ENCODE data around the gene FNTB. TPM values are rescaled to one million over a fixed set of nuclear protein-coding genes. Genes with fewer than 3 reads are reported as not detected.

The FNTB gene
- total RNA-seq, 1 experiment from 2014 or later = 28.1 TPM

GRCh38 chr14:65043893-65044595 is 57.3 kb downstream of the FNTB start:
- BruUV-seq (replicated peaks) = no TSS peak
- POLR2A ChIA-PET (ENCODE audit: unreplicated experiment) = no interaction called here
- ATAC-seq = no peak
- Histone ChIP-seq H3K27me3 (ENCODE audit: low read length) (no peaks in the 10 kb centered on the region), H3K79me2 (ENCODE audit: low read length) (no peaks in the 10 kb centered on the region), H3K4me2 (ENCODE audit: low read length) (no peak overlapping the region), H3K4me1 (ENCODE audit: insufficient read depth, low read length) (0 out of 2 replicates have a peak, but pooled peaks cover 5% of the 10 kb centered on the region), H3K9ac (ENCODE audit: low read length) (no peak overlapping the region), H3K4me3 (ENCODE audit: low read length) (no peak overlapping the region), H3K27ac (ENCODE audit: low read length) (no peak overlapping the region), H4K20me1 (ENCODE audit: low read length) (no peaks in the 10 kb centered on the region), H3F3A (ENCODE audit: low read length, unreplicated experiment) (no peaks in the 10 kb centered on the region), H3K9me2 (replicated peaks; ENCODE audit: low read length) (no peaks in the 10 kb centered on the region), H3K36me3 (ENCODE audit: low read depth, low read length) (peaks cover 13% of the 10 kb centered on the region; the same call in 1 of the 2 replicates), H2AFZ (ENCODE audit: low read length) (no peak overlapping the region), H3K9me3 (ENCODE audit: low read length) (no peaks in the 10 kb centered on the region)
- CTCF ChIA-PET = no interaction called here
- TF ChIP-seq, protein P1, sequence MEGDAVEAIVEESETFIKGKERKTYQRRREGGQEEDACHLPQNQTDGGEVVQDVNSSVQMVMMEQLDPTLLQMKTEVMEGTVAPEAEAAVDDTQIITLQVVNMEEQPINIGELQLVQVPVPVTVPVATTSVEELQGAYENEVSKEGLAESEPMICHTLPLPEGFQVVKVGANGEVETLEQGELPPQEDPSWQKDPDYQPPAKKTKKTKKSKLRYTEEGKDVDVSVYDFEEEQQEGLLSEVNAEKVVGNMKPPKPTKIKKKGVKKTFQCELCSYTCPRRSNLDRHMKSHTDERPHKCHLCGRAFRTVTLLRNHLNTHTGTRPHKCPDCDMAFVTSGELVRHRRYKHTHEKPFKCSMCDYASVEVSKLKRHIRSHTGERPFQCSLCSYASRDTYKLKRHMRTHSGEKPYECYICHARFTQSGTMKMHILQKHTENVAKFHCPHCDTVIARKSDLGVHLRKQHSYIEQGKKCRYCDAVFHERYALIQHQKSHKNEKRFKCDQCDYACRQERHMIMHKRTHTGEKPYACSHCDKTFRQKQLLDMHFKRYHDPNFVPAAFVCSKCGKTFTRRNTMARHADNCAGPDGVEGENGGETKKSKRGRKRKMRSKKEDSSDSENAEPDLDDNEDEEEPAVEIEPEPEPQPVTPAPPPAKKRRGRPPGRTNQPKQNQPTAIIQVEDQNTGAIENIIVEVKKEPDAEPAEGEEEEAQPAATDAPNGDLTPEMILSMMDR (conservative IDR thresholded peaks at IDR 0.05; ENCODE audit: low read depth, low read length) = no peak
- no peak for TF ChIP-seq EZH2phosphoT487 (IDR thresholded peaks at IDR 0.05; ENCODE audit: borderline replicate concordance, low read length)
- TF ChIP-seq EZH2 (IDR thresholded peaks at IDR 0.05; ENCODE audit: low read length, unreplicated experiment) = no peak
- no peak for DNase-seq
- intact Hi-C loops (cut with micrococcal nuclease) = no loop called here

DNA sequence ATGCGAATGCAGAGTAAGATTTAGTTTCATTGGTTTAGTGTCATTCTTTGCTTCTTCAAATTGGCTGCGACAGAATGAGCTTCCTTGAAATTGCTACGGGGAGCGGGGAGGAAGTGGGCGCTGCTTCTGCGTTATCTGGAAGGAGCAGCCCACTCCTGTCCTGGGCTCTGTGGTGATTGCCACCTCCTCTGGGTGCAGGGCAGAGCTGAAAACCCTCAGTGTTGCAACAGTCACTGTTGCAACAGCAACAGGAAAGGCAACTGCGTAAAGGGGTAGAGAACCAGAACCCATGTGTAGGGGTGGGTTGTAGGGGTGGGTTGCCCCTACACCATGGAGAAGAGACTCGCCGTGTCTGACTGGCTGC is 57.9 kb downstream of the FNTB start:
- H3K9me2 ChIP-seq (replicated peaks; ENCODE audit: low read length) = no peaks in the 10 kb centered on the region
- H3K36me3 ChIP-seq (ENCODE audit: low read depth, low read length) = peaks cover 13% of the 10 kb centered on the region; the same call in 1 of the 2 replicates
- H3K9ac ChIP-seq (ENCODE audit: low read length) = no peak overlapping the region
- no peaks in the 10 kb centered on the region for H3K27me3 ChIP-seq (ENCODE audit: low read length)
- no peak overlapping the region for H3K4me3 ChIP-seq (ENCODE audit: low read length)
- intact Hi-C loops (cut with micrococcal nuclease) = no loop called here
- H3K79me2 ChIP-seq (ENCODE audit: low read length) = no peaks in the 10 kb centered on the region
- ATAC-seq (no peak), DNase-seq (no peak)
- H3K4me1 ChIP-seq (ENCODE audit: insufficient read depth, low read length) = 0 out of 2 replicates have a peak, but pooled peaks cover 5% of the 10 kb centered on the region
- H3K27ac ChIP-seq (ENCODE audit: low read length) = no peak overlapping the region
- TF ChIP-seq, protein P1 (conservative IDR thresholded peaks at IDR 0.05; ENCODE audit: low read depth, low read length) = no peak
- TF ChIP-seq EZH2phosphoT487 (IDR thresholded peaks at IDR 0.05; ENCODE audit: borderline replicate concordance, low read length) = no peak
- TF ChIP-seq EZH2 (IDR thresholded peaks at IDR 0.05; ENCODE audit: low read length, unreplicated experiment) = no peak
- POLR2A ChIA-PET (ENCODE audit: unreplicated experiment) = no interaction called here
- H3F3A ChIP-seq (ENCODE audit: low read length, unreplicated experiment) = no peaks in the 10 kb centered on the region
- H3K9me3 ChIP-seq (ENCODE audit: low read length) = no peaks in the 10 kb centered on the region
- H4K20me1 ChIP-seq (ENCODE audit: low read length) = no peaks in the 10 kb centered on the region
- BruUV-seq (replicated peaks) = no TSS peak
- no peak overlapping the region for H2AFZ ChIP-seq (ENCODE audit: low read length)
- no peak overlapping the region for H3K4me2 ChIP-seq (ENCODE audit: low read length)
- CTCF ChIA-PET = no interaction called here

DNA sequence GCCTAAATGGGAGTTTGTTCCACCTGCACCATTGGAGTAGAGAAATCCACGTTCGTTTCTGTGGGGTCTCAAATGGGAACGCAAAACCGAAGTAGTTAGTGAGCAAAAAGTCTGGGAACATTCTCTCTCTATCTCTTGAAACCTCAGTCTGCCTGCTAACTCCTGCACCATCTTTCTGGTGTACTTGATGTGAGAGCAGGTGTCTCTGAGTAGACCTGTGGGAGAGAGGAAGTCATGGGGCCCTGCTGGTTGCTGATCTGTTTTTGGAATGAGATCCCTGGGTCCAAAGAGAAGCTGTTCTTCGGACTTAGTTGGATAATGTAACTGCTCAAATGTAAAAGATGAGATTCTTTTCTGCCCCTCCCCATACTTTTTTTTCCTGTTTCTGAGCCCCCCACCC is 58.3 kb downstream of the FNTB start:
- ChIA-PET CTCF (no interaction called here), POLR2A (ENCODE audit: unreplicated experiment) (no interaction called here)
- no TSS peak for BruUV-seq (replicated peaks)
- no peak overlapping the region for H3K27ac ChIP-seq (ENCODE audit: low read length)
- H2AFZ ChIP-seq (ENCODE audit: low read length) = no peak overlapping the region
- no peak overlapping the region for H3K9ac ChIP-seq (ENCODE audit: low read length)
- no peak overlapping the region for H3K4me2 ChIP-seq (ENCODE audit: low read length)
- H3K4me3 ChIP-seq (ENCODE audit: low read length) = no peak overlapping the region
- peaks cover 13% of the 10 kb centered on the region for H3K36me3 ChIP-seq (ENCODE audit: low read depth, low read length)
- H3K27me3 ChIP-seq (ENCODE audit: low read length) = no peaks in the 10 kb centered on the region
- ATAC-seq (no peak), DNase-seq (no peak)
- no peaks in the 10 kb centered on the region for H3K9me2 ChIP-seq (replicated peaks; ENCODE audit: low read length)
- H3K9me3 ChIP-seq (ENCODE audit: low read length) = no peaks in the 10 kb centered on the region
- no peaks in the 10 kb centered on the region for H4K20me1 ChIP-seq (ENCODE audit: low read length)
- TF ChIP-seq, protein P1 (conservative IDR thresholded peaks at IDR 0.05; ENCODE audit: low read depth, low read length) = no peak
- no peak for TF ChIP-seq EZH2 (IDR thresholded peaks at IDR 0.05; ENCODE audit: low read length, unreplicated experiment)
- no peak for TF ChIP-seq EZH2phosphoT487 (IDR thresholded peaks at IDR 0.05; ENCODE audit: borderline replicate concordance, low read length)
- H3K79me2 ChIP-seq (ENCODE audit: low read length) = no peaks in the 10 kb centered on the region
- H3F3A ChIP-seq (ENCODE audit: low read length, unreplicated experiment) = no peaks in the 10 kb centered on the region
- intact Hi-C loops (cut with micrococcal nuclease) = no loop called here
- 0 out of 2 replicates have a peak, but pooled peaks cover 5% of the 10 kb centered on the region for H3K4me1 ChIP-seq (ENCODE audit: insufficient read depth, low read length)

Data from PC-3 (cell line).